Measurements from ENCODE around the gene ITPKC.

ITPKC gene

DNA sequence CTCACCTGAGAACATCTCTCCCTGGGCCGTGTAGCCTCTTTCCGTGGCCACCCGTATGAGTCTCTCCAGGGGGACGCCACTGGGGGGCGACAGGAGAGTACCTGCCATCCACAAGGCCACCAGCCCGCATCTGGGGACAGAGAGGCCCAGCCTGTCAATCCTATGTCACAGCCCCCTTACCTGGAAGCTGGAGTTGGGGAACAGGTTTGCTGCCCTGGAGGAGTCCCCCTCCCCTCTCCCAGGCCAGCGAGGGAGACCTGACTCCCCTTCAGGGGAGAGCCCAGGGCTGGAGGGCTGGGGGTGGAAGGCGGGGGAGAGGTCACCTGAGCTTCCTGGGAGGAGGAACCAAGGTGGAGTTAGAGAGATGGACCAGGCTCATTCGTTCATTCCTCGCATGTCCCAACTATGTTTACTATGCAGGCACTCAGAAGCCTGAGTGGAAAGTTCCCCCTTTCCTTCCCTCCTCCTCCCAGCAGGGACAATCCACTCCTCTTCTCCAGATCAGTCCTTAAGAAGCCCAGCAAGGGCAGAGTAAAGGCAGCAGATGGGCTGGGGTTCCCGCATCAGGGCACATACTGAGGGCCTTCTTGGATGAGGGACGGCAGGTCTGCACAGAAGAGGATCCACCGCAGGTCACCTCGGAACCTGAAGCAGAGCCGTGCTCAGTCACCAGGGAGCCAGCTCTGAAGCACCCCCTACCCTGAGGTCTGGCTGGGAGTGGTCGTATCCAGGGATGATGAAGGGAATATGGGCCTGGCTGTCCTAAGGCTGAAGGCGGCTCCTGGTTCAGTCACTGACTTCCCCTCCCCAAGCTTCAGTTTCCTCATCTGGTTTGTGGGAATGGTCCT, 27.9 kb downstream of the ITPKC start:
- Histone ChIP-seq H3K36me3 (ENCODE audit: control insufficient read depth, low read depth, low read length) (no peaks in the 10 kb centered on the region), H3K27me3 (ENCODE audit: control insufficient read depth, insufficient read depth, low read length) (no peaks in the 10 kb centered on the region), H3K4me1 (ENCODE audit: control insufficient read depth, low read depth, low read length) (peaks cover 11% of the 10 kb centered on the region), H3K9me3 (ENCODE audit: control insufficient read depth, low read depth, low read length) (no peaks in the 10 kb centered on the region), H3K9ac (ENCODE audit: low read length) (no peak overlapping the region), H3K4me3 (ENCODE audit: low read length) (no peak overlapping the region), H3K27ac (ENCODE audit: low read length) (no peak overlapping the region)

DNA sequence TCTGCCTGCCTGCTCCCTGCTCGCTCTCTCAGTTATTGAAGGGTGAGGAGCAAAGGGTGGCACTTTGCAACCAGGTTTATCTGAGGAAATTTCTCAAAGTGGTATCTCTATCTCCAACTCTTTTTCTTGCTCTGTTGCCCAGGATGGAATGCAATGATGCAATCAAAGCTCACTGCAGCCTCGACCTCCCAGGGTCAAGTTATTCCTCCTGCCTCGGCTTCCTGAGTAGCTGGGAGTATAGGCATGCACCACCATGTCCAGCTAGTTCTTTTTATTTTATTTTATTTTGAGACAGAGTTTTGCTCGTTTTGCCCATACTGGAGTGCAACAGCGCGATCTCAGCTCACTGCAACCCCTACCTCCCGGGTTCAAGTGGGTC, 28.5 kb downstream of the ITPKC start:
- no peak overlapping the region for H3K27ac ChIP-seq (ENCODE audit: low read length)
- no peak overlapping the region for H3K9ac ChIP-seq (ENCODE audit: low read length)

DNA sequence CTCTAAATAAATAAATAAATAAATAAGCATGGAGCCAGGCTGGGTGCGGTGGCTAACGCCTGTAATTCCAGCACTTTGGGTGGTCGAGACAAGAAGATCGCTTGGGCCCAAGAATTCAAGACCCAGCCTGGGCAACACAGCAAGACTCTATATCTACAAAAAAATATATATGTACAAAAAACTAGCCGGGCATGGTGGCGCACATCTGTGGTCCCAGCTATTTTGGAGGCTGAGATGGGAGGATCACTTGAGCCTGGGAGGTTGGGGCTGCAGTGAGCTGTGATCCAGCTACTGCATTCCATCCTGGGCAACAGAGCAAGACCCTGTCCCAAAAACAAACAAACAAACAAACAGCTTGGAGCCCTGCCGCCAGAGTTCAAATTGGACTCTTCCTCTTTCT, 30.6 kb downstream of the ITPKC start:
- Histone ChIP-seq H3K9me3 (ENCODE audit: control insufficient read depth, low read depth, low read length) (no peaks in the 10 kb centered on the region), H3K27me3 (ENCODE audit: control insufficient read depth, insufficient read depth, low read length) (no peaks in the 10 kb centered on the region), H3K27ac (ENCODE audit: low read length) (no peak overlapping the region), H3K36me3 (ENCODE audit: control insufficient read depth, low read depth, low read length) (no peaks in the 10 kb centered on the region), H3K4me1 (ENCODE audit: control insufficient read depth, low read depth, low read length) (peaks cover 16% of the 10 kb centered on the region), H3K4me3 (ENCODE audit: low read length) (no peak overlapping the region), H3K9ac (ENCODE audit: low read length) (no peak overlapping the region)

More for the DNA sequence above, 28.5 kb downstream of the ITPKC start:
- Histone ChIP-seq H3K4me3 (ENCODE audit: low read length) (no peak overlapping the region), H3K36me3 (ENCODE audit: control insufficient read depth, low read depth, low read length) (no peaks in the 10 kb centered on the region), H3K27me3 (ENCODE audit: control insufficient read depth, insufficient read depth, low read length) (no peaks in the 10 kb centered on the region), H3K9me3 (ENCODE audit: control insufficient read depth, low read depth, low read length) (no peaks in the 10 kb centered on the region), H3K4me1 (ENCODE audit: control insufficient read depth, low read depth, low read length) (peaks cover 15% of the 10 kb centered on the region)

DNA sequence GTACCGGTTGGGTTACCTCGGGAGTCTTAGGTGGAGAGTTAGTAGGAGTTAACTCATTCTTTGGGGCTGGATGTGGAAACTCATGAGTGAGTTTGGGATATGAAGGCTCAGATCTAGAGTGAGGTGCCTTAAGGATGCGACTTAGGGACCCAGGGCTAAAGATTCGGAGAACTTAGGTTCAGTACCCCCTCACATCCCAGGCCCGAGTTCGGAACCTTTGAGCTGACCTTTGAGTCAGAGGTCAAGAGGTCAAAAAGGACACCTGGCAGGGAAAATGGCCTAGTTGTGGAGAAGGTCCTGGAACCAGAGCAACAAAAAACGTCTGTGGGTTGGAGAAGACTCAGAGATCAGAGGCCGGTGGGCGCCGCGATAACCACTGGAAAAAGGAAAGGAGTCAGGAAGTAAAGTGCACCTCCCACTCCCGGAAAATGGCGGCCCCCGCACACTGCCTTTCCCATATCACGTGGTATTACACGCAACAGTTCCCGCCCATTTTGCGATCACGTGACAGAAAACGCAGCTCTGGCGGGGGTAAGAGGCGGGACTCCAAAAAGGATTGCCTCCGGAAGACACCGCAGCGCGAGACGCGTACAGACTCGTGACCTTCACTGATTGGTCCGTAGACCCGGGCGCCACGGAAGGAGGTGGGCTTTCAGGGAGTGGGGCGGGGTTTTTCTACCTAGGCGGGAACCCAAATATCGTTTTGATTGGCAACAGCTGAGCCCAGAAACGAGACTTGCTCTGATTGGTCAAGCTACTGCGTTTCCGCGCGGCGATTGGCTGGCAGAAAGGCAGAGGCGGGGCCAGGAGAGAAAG, 33.4 kb downstream of the ITPKC start, which contains the start of gene ACTMAP:
ACTMAP (minus strand) TSS at position 420 of the 816 bp plus-strand sequence. CDS start 674 bp downstream, outside the sequence.
- peak within 1 kb of the TSS; percentile 99 for H3K27ac ChIP-seq (ENCODE audit: low read length)
- H3K27me3 ChIP-seq (ENCODE audit: control insufficient read depth, insufficient read depth, low read length), result no peaks in the 10 kb centered on the region
- H3K36me3 ChIP-seq (ENCODE audit: control insufficient read depth, low read depth, low read length), result peaks cover 14% of the 10 kb centered on the region
- peak within 1 kb of the TSS; percentile 86 for H3K4me3 ChIP-seq (ENCODE audit: low read length)
- H3K9ac ChIP-seq (ENCODE audit: low read length), result peak within 1 kb of the TSS; percentile 98
- peaks cover 21% of the 10 kb centered on the region for H3K4me1 ChIP-seq (ENCODE audit: control insufficient read depth, low read depth, low read length)
- H3K9me3 ChIP-seq (ENCODE audit: control insufficient read depth, low read depth, low read length), result no peaks in the 10 kb centered on the region

DNA sequence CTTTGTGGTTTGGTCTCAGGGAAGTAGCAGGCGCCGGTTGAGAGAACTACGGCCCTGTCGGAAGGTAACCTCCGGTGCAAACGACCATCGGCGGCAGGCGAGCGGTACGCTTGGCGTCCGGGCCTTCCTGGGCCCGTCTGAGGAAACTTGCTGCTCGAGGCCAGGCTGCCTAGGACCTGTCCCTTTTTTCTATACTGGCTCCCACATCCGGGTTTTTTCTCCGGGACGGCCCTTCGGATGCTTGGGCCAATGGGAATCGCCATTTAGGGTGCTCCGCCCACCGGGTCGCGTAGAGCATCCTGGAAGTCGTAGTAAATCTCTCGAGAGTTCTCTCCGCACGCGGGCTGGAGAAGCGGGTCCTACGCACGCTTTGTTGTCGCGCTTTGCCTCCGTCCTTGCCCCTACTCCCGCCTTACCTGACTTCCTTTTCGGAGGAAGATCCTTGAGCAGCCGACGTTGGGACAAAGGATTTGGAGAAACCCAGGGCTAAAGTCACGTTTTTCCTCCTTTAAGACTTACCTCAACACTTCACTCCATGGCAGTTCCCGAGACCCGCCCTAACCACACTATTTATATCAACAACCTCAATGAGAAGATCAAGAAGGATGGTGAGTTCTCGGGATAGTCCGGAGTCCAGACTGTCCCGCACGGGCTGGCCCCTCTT, 34.1 kb downstream of the ITPKC start, which contains the start of gene SNRPA:
SNRPA (plus strand) TSS at position 330 of the 664 bp plus-strand sequence; CDS start at position 536, 206 bp downstream.
- peak within 1 kb of the TSS; percentile 98 for H3K9ac ChIP-seq (ENCODE audit: low read length)
- H3K4me1 ChIP-seq (ENCODE audit: control insufficient read depth, low read depth, low read length), result peaks cover 20% of the 10 kb centered on the region
- H3K27me3 ChIP-seq (ENCODE audit: control insufficient read depth, insufficient read depth, low read length), result no peaks in the 10 kb centered on the region
- H3K4me3 ChIP-seq (ENCODE audit: low read length), result peak within 1 kb of the TSS; percentile 86
- peak within 1 kb of the TSS; percentile 99 for H3K27ac ChIP-seq (ENCODE audit: low read length)
- H3K36me3 ChIP-seq (ENCODE audit: control insufficient read depth, low read depth, low read length), result peaks cover 22% of the 10 kb centered on the region
- no peaks in the 10 kb centered on the region for H3K9me3 ChIP-seq (ENCODE audit: control insufficient read depth, low read depth, low read length)

DNA sequence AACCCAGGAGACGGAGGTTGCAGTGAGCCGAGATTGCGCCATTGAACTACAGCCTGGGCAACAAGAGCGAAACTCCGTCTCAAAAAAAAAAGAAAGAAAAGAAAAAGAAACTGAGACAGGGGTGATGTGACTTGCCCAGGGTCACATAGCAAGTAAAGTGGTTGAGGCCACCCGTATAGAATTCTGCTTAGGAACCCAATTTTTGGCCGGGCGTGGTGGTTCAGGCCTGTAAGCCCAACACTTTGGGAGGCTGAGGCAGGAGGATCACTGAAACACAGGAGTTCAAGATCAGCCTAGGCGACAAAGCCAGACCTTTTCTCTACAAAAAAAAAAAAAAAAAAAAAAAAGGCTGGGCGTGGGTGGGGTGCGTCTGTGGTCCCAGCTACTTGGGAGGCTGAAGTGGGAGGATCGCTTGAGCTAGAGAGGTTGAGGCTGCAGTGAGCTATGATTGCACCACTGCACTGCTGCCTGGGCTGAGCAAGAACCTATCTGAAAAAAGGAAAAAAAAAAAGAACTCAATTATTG, 35.4 kb downstream of the ITPKC start:
- H3K36me3 ChIP-seq (ENCODE audit: control insufficient read depth, low read depth, low read length), result peaks cover 34% of the 10 kb centered on the region
- H3K9me3 ChIP-seq (ENCODE audit: control insufficient read depth, low read depth, low read length), result no peaks in the 10 kb centered on the region
- no peak overlapping the region for H3K27ac ChIP-seq (ENCODE audit: low read length)
- peaks cover 20% of the 10 kb centered on the region for H3K4me1 ChIP-seq (ENCODE audit: control insufficient read depth, low read depth, low read length)
- no peaks in the 10 kb centered on the region for H3K27me3 ChIP-seq (ENCODE audit: control insufficient read depth, insufficient read depth, low read length)
- peak overlapping the region; percentile 98 for H3K9ac ChIP-seq (ENCODE audit: low read length)
- H3K4me3 ChIP-seq (ENCODE audit: low read length), result peak overlapping the region; percentile 86

DNA sequence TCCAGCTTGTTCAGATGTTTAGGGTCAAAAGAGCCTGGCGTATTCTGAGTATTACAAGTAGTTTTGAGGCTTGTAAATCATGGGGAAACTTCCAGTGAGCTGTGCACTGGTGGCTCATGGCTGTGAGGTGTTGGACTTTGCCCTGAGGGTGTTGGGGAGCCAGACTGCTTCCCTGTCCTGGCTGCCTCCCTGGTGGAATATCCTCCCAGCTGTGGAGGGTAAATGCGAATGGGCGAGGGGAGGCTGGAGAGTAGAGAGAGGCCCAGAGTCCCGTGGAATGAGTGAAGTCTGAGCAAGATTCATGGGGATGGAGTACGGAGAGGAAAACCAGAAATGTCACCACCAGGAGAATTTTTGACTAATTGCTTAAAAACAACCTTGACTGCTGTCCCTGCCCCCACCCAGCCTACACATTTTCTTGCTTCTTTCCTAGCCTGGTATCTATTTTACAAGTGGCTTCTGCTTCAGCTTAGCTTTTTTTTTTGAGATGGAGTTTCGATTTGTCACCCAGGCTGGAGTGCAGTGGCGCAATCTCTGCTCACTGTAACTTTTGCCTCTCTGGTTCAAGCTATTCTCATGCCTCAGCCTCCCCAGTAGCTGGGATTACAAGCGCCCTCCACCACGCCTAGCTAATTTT, 37.8 kb downstream of the ITPKC start:
- no peak overlapping the region for H3K27ac ChIP-seq (ENCODE audit: low read length)
- H3K27me3 ChIP-seq (ENCODE audit: control insufficient read depth, insufficient read depth, low read length), result no peaks in the 10 kb centered on the region
- H3K9ac ChIP-seq (ENCODE audit: low read length), result peak overlapping the region; percentile 21
- peaks cover 16% of the 10 kb centered on the region for H3K4me1 ChIP-seq (ENCODE audit: control insufficient read depth, low read depth, low read length)
- no peaks in the 10 kb centered on the region for H3K9me3 ChIP-seq (ENCODE audit: control insufficient read depth, low read depth, low read length)
- H3K36me3 ChIP-seq (ENCODE audit: control insufficient read depth, low read depth, low read length), result peaks cover 56% of the 10 kb centered on the region
- H3K4me3 ChIP-seq (ENCODE audit: low read length), result peak overlapping the region; percentile 2

DNA sequence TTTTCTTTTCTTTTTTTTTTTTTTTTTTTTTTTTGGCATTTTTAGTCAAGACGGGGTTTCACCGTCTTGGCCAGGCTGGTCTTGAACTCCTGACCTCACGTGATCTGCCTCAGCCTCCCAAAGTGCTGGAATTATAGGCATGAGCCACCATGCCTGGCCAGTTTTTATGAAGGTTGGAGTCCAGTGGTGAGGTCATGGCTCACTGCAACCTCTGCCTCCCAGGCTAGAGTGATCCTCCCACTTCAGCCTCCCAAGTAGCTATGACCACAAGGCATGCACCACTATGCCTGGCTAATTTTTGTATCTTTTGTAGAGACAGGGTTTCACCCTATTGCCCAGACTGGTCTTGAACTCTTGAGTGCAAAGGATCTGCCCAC, 38.3 kb downstream of the ITPKC start:
- Histone ChIP-seq H3K9me3 (ENCODE audit: control insufficient read depth, low read depth, low read length) (no peaks in the 10 kb centered on the region), H3K27ac (ENCODE audit: low read length) (no peak overlapping the region), H3K4me1 (ENCODE audit: control insufficient read depth, low read depth, low read length) (peaks cover 12% of the 10 kb centered on the region), H3K9ac (ENCODE audit: low read length) (no peak overlapping the region), H3K27me3 (ENCODE audit: control insufficient read depth, insufficient read depth, low read length) (no peaks in the 10 kb centered on the region), H3K4me3 (ENCODE audit: low read length) (no peak overlapping the region), H3K36me3 (ENCODE audit: control insufficient read depth, low read depth, low read length) (peaks cover 61% of the 10 kb centered on the region)

DNA sequence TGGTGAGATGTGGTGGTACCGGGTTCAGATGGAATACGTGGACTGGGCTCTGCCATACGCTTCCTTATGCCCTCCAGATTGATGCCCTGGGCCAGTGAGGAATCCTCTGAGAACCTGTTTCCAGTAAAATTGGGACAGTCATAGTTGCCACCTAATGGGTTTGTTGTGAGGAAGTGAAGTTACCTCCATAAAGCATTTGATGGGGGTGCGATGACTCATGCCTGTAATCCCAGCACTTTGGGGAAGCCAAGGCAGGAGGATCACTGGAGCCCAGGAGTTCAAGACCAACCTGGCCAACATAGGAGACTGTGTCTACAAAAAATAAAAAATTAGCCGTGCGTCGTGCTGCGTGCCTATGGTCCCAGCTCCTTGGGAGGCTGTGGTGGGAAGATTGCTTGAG, 38.9 kb downstream of the ITPKC start:
- Histone ChIP-seq H3K4me3 (ENCODE audit: low read length) (no peak overlapping the region), H3K9ac (ENCODE audit: low read length) (no peak overlapping the region), H3K27me3 (ENCODE audit: control insufficient read depth, insufficient read depth, low read length) (no peaks in the 10 kb centered on the region), H3K4me1 (ENCODE audit: control insufficient read depth, low read depth, low read length) (peaks cover 12% of the 10 kb centered on the region), H3K36me3 (ENCODE audit: control insufficient read depth, low read depth, low read length) (peaks cover 66% of the 10 kb centered on the region), H3K9me3 (ENCODE audit: control insufficient read depth, low read depth, low read length) (no peaks in the 10 kb centered on the region), H3K27ac (ENCODE audit: low read length) (no peak overlapping the region)

DNA sequence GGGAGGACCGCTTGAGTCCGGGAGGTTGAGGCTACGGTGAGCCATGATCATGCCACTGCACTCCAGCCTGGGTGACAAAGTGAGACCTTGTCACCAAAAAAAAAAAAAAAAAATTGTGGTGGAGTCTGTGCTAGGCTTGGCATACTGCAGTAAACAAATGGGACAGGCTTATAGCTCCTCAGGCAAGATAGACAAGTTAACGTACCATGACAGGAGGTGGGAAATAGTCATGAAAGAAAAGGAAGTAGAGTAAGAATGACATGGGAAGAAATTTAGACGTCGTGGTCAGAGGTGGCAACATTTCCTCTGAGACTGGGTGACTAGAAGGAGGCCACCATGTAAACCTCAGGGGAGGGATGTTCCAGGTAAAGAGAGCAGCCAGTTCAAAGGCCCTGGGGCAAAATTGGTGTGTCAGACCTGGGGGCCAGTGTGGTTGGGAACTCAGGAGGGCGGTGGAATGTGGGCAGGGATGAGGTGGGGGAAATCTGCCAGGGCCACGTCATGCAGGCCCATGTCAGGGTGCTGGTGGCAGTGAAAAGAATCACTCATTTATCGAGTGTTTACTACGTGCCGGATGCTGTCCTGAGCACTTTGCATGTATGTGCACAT, 39.7 kb downstream of the ITPKC start:
- Histone ChIP-seq H3K9ac (ENCODE audit: low read length) (no peak overlapping the region), H3K4me1 (ENCODE audit: control insufficient read depth, low read depth, low read length) (peaks cover 12% of the 10 kb centered on the region), H3K27me3 (ENCODE audit: control insufficient read depth, insufficient read depth, low read length) (no peaks in the 10 kb centered on the region), H3K27ac (ENCODE audit: low read length) (no peak overlapping the region), H3K4me3 (ENCODE audit: low read length) (no peak overlapping the region), H3K36me3 (ENCODE audit: control insufficient read depth, low read depth, low read length) (peaks cover 75% of the 10 kb centered on the region), H3K9me3 (ENCODE audit: control insufficient read depth, low read depth, low read length) (no peaks in the 10 kb centered on the region)

Data from iPS-18a (cell line).